Heart left ventricle (tissue), 13 donors: ENCODE data around the gene B4GALT2.

Source experiments
- POLR2A ChIP-seq, 2 donors: fragments of 450-650 bp; IDR thresholded peaks; one replicate each; pipeline ENCODE4 v1.6.1; 2017; ENCODE audit warnings: antibody characterized with exemption in 2 of 2, mild to moderate bottlenecking in 2 of 2, moderate library complexity in 2 of 2
- TF ChIP-seq, protein P1 (sequence below), 12 donors: fragments of 200-600 bp; sonication (generic) in 4 of 12; IDR thresholded peaks; one replicate each; pipeline versions ENCODE4 v1.5.0 to v1.8.0; 2018 to 2022; ENCODE audit warnings: antibody characterized with exemption in 12 of 12, mild to moderate bottlenecking in 5 of 12
- donor health status: ischemic (EF 13 %, LVEDD 7.1; RV severe dilation, severe dysfunction).
- donor health status: DM: no; HTN: yes; CAD: no.
- donor health status: DM: no; HTN: no; CAD: no.
- donor health status: ischemic (EF 25% LVEDD 6.9; RV normal size, moderate dysfunction).
- donor health status: ischemic (EF 25% LVEDD 5.7; RV mildly dilated, moderate dysfunction).
- donor health status: ischemic (EF 35%, LVEDD 5.7; RV mildly dilated, moderate dysfunction).
- donor health status: nonischemic (EF 11% LVEDD 7.7; RV severe dilation, severe dysfunction).
- donor health status: DM: yes; HTN: yes; CAD: no.
- donor health status: PGD.
- donor health status: ischemic (EF 29% LVEDD 5.4; RV normal size, mild dysfunction).
- donor health status: nonischemic (EF 23%, LVEDD 6.1; RV moderate dilation, normal function).

DNA sequence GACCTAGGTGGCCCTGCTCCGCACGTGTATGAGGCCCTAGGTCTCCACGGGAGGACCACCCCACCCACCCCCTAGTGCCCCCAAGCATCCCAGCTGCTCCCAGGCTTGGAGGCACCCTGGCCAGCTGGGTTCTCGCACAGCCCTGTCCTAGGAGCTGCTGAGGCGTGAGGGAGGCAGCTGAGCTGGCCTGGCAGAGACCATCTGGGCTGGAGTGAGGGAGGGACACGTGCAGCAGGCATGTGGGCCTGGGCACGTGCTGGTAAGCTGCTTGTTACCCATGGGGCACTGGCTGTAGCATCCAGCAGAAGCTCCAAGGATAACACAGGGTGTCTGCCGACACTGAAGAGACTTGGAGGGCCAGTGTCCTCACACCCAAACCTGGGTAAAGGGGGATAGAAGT lies 42.1 kb downstream of the B4GALT2 start:
- TF ChIP-seq, protein P1, sequence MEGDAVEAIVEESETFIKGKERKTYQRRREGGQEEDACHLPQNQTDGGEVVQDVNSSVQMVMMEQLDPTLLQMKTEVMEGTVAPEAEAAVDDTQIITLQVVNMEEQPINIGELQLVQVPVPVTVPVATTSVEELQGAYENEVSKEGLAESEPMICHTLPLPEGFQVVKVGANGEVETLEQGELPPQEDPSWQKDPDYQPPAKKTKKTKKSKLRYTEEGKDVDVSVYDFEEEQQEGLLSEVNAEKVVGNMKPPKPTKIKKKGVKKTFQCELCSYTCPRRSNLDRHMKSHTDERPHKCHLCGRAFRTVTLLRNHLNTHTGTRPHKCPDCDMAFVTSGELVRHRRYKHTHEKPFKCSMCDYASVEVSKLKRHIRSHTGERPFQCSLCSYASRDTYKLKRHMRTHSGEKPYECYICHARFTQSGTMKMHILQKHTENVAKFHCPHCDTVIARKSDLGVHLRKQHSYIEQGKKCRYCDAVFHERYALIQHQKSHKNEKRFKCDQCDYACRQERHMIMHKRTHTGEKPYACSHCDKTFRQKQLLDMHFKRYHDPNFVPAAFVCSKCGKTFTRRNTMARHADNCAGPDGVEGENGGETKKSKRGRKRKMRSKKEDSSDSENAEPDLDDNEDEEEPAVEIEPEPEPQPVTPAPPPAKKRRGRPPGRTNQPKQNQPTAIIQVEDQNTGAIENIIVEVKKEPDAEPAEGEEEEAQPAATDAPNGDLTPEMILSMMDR (IDR thresholded peaks at IDR 0.05) = no peak
- no peak for TF ChIP-seq POLR2A (IDR thresholded peaks at IDR 0.05)
